OCI-LY3 (cell line): ENCODE results near the gene UBE2D1.

Experiments
- H2AFZ ChIP-seq: fragments of 200-600, 300-600 bp; shearing (Covaris generic); 2 replicates; pipeline ENCODE4 v1.6.0; 2014; ENCODE audit warnings: antibody characterized with exemption, low read depth, low read length
- H3K27ac ChIP-seq: fragments of 200-600, 300-600 bp; sonication (generic); 2 replicates; pipeline ENCODE4 v1.5.1; 2014; ENCODE audit warnings: mild to moderate bottlenecking, low read length, moderate library complexity, mixed read lengths
- H3K27me3 ChIP-seq: fragments of 200-600, 300-600 bp; sonication (generic); 2 replicates; pipeline ENCODE4 v1.6.1; 2014; ENCODE audit warnings: low read depth, low read length, mixed read lengths
- H3K36me3 ChIP-seq: fragments of 200-600, 300-600 bp; sonication (generic); replicated peaks from 2 replicates; pipeline ENCODE3; 2014; ENCODE audit warnings: low read depth, low read length, mixed read lengths
- H3K4me1 ChIP-seq: fragments of 300-600, 200-600 bp; sonication (generic); 2 replicates; pipeline ENCODE4 v1.6.1; 2014; ENCODE audit warnings: low read length, mixed read lengths
- H3K4me2 ChIP-seq: fragments of 200-600, 300-600 bp; sonication (generic); 2 replicates; pipeline ENCODE4 v1.6.1; 2014; ENCODE audit warnings: low read length, mixed read lengths
- H3K4me3 ChIP-seq: fragments of 300-600, 200-600 bp; sonication (generic); 2 replicates; pipeline ENCODE4 v1.5.1; 2014; ENCODE audit warnings: antibody characterized with exemption, mild to moderate bottlenecking, low read length, moderate library complexity
- H3K79me2 ChIP-seq: fragments of 300-600, 200-600 bp; shearing (Covaris generic); 2 replicates; pipeline ENCODE4 v1.6.1; 2014; ENCODE audit warnings: mild to moderate bottlenecking, low read length, mixed read lengths
- H3K9ac ChIP-seq: fragments of 300-600, 200-600 bp; shearing (Covaris generic); 2 replicates; pipeline ENCODE4 v1.6.0; 2014; ENCODE audit warnings: mild to moderate bottlenecking, low read length, moderate library complexity
- H3K9me3 ChIP-seq: fragments of 200-600, 300-600 bp; shearing (Covaris generic); 2 replicates; pipeline ENCODE4 v1.6.1; 2014; ENCODE audit warnings: low read length, mixed read lengths; ENCODE audit not compliant: insufficient read depth
- H4K20me1 ChIP-seq: fragments of 200-600, 300-600 bp; sonication (generic); 2 replicates; pipeline ENCODE4 v1.6.1; 2016; ENCODE audit warnings: low read length, mixed read lengths; ENCODE audit not compliant: insufficient read depth
- EZH2phosphoT487 ChIP-seq: fragments of 200-600 bp; shearing (Covaris generic); IDR thresholded peaks from 2 replicates; pipeline ENCODE4 v1.6.1; 2018; ENCODE audit warnings: antibody characterized with exemption, mixed run types, low read depth
- TF ChIP-seq, protein P1 (sequence below): fragments of 200-600, 300-600 bp; sonication (generic); IDR thresholded peaks from 2 replicates; pipeline ENCODE4 v1.5.1; 2014; ENCODE audit warnings: antibody characterized with exemption, low read length, low read depth

The UBE2D1 gene

DNA sequence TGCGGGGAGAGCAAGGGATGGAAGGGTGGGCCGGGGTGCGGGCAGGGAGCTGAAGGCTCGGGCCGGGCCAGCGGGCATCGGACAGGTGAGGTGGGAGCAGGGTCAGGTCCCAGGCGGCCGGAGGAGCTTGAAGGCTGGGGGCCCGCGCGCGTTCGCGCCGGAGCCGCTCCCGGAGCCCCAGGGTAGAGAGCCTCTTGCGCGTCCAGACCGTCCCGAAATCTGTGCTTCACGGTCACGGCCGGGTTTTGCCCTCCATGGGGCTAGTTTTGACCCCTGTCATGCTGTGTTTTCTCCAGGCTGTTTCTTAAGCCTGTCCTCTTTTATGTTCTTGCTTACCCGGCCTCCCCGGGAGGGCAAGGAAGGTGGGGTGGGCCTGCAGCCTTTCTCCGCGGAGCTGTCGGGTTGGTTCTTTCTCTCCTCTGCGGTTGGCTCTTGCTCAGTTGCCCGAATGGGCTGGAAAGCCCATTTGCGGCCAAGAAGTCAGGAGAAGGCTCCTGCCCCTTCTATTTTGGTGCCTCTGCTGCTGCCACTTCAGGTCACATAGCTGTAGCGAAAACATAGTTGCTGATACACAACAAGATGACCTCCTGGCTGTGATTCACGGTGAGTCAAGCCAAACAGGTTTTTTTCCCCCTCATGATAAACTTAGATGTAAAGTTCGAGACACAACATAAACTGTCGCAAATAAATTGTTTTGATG is 650 bp downstream of the UBE2D1 start:
- Histone ChIP-seq H3K79me2 (peaks cover 21% of the 10 kb centered on the region), H3K9me3 (no peaks in the 10 kb centered on the region), H3K27ac (no peak overlapping the region), H4K20me1 (no peaks in the 10 kb centered on the region), H3K4me3 (peak overlapping the region; percentile 99), H3K4me2 (peak overlapping the region; percentile 93), H3K9ac (peak overlapping the region; percentile 94), H3K36me3 (no peaks in the 10 kb centered on the region), H2AFZ (0 out of 2 replicates have a peak overlapping the region, but pooled peaks have one; percentile 21), H3K27me3 (no peaks in the 10 kb centered on the region), H3K4me1 (peaks cover 8% of the 10 kb centered on the region)
- TF ChIP-seq, protein P1, sequence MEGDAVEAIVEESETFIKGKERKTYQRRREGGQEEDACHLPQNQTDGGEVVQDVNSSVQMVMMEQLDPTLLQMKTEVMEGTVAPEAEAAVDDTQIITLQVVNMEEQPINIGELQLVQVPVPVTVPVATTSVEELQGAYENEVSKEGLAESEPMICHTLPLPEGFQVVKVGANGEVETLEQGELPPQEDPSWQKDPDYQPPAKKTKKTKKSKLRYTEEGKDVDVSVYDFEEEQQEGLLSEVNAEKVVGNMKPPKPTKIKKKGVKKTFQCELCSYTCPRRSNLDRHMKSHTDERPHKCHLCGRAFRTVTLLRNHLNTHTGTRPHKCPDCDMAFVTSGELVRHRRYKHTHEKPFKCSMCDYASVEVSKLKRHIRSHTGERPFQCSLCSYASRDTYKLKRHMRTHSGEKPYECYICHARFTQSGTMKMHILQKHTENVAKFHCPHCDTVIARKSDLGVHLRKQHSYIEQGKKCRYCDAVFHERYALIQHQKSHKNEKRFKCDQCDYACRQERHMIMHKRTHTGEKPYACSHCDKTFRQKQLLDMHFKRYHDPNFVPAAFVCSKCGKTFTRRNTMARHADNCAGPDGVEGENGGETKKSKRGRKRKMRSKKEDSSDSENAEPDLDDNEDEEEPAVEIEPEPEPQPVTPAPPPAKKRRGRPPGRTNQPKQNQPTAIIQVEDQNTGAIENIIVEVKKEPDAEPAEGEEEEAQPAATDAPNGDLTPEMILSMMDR = no peak
- TF ChIP-seq EZH2phosphoT487 = no peak

DNA sequence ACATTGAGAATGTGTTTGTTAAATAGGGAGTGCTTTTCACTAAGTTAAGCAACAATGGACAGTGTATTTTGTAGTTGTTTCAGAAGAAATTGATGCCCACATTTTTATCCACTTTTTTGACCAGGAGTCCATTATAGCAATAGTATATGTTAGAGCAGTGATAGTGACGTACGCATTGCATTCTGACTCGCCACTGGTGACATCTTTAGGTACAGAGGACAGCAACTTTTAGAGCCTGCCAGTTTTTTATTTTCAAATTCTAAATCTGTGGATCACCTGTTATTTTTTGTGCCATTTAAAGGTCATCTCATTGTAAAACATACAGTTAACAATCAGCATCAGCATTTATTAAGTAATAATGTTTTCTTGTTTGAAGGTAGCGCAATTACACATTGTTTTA is 1.4 kb downstream of the UBE2D1 start:
- Histone ChIP-seq H3K27me3 (no peaks in the 10 kb centered on the region), H3K27ac (no peak overlapping the region), H3K4me3 (peak overlapping the region; percentile 99), H3K9me3 (no peaks in the 10 kb centered on the region), H3K4me1 (peaks cover 8% of the 10 kb centered on the region), H3K36me3 (no peaks in the 10 kb centered on the region), H3K79me2 (peaks cover 24% of the 10 kb centered on the region), H2AFZ (no peak overlapping the region), H3K4me2 (peak overlapping the region; percentile 93), H3K9ac (no peak overlapping the region; the same call in 1 of the 2 replicates), H4K20me1 (no peaks in the 10 kb centered on the region)
- TF ChIP-seq, protein P1 = no peak
- TF ChIP-seq EZH2phosphoT487 = no peak

DNA sequence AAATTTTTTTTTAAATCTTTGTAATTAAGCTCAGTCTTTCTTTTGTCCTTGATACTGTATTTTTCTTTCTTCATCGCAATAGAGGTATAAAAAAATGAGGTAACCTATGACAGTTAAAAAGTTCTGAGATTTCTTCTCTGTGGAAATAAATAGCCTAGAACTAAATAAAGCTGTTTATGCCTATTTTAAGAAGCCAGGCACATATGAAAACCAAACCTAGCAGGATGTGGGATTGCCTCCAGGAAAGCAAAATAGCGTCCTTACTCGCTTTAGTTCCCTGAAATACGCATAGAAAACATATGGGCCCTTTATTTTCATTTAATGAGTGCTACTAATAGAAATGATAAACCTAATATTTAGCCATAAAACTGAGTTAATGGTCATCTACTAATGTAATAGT is 6.6 kb downstream of the UBE2D1 start:
- H3K4me2 ChIP-seq = no peak overlapping the region
- H3K9ac ChIP-seq = no peak overlapping the region

DNA sequence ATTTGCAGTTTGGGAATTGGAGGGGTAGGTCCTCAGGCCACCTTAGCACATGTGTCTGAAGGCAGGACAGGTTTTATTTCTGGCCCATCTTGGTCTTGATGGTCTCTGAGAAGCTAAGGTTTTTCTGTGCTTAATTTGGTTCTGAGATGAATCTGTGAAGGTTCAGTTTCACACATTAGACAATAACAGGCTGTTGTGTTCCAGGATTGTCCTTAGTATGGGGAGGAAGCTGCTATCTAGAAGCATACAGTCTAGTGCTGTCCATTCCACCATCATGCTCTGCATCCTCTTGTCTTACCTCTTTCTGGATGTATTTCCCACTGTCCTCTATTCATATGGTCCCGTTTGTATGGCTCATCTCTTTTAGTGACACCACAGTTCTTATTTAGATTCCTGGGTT is 7.1 kb downstream of the UBE2D1 start:
- no peak overlapping the region for H3K4me3 ChIP-seq
- no peaks in the 10 kb centered on the region for H3K36me3 ChIP-seq
- no peak overlapping the region for H3K4me2 ChIP-seq
- no peaks in the 10 kb centered on the region for H3K4me1 ChIP-seq
- H3K9ac ChIP-seq = no peak overlapping the region
- no peaks in the 10 kb centered on the region for H3K9me3 ChIP-seq
- H3K27ac ChIP-seq = no peak overlapping the region
- no peak overlapping the region for H2AFZ ChIP-seq
- TF ChIP-seq, protein P1 = no peak
- no peak for TF ChIP-seq EZH2phosphoT487
- peaks cover 17% of the 10 kb centered on the region; the same call in 1 of the 2 replicates for H3K79me2 ChIP-seq
- H4K20me1 ChIP-seq = no peaks in the 10 kb centered on the region
- H3K27me3 ChIP-seq = no peaks in the 10 kb centered on the region

More for the DNA sequence above, 6.6 kb downstream of the UBE2D1 start:
- TF ChIP-seq, protein P1 = no peak
- TF ChIP-seq EZH2phosphoT487 = no peak
- Histone ChIP-seq H3K27me3 (no peaks in the 10 kb centered on the region), H2AFZ (no peak overlapping the region), H3K79me2 (peaks cover 21% of the 10 kb centered on the region; the same call in 1 of the 2 replicates), H3K27ac (no peak overlapping the region), H3K9me3 (no peaks in the 10 kb centered on the region), H3K4me3 (no peak overlapping the region), H4K20me1 (no peaks in the 10 kb centered on the region), H3K4me1 (0 out of 2 replicates have a peak, but pooled peaks cover under 1% of the 10 kb centered on the region), H3K36me3 (no peaks in the 10 kb centered on the region)
